Measurements from ENCODE around the gene TMC7. TPM values are rescaled to one million over a fixed set of nuclear protein-coding genes. Genes with fewer than 3 reads are reported as not detected.

Gene TMC7
- total and polyA plus RNA-seq, 12 donors, result 0.10 to 1.4 (median 0.35) TPM; not detected in 1

- H3K4me1 ChIP-seq (replicated peaks in 1 of 2), result no peaks in the 10 kb centered on the region
- H3K27ac ChIP-seq, result no peak overlapping the region
- no peaks in the 10 kb centered on the region for H3K9me3 ChIP-seq (replicated peaks in 1 of 3)
- DNase-seq, result no peak
- H3K27me3 ChIP-seq, result no peaks in the 10 kb centered on the region
- WGBS, 4 donors, result 88 to 94% (median 92%) methylated on average over 2 of the region's 2 CpGs
- H3K4me3 ChIP-seq, result no peak overlapping the region
- H3K36me3 ChIP-seq (replicated peaks in 1 of 2), result no peaks in the 10 kb centered on the region
- no peak for TF ChIP-seq POLR2A (IDR thresholded peaks at IDR 0.05)
- TF ChIP-seq CTCF (IDR thresholded peaks at IDR 0.05), result no peak
- intact Hi-C loops (cut with DNase I), result no loop called here
Observed at GRCh38 chr16:19106625-19107020, 122.9 kb downstream of the TMC7 start.

- TF ChIP-seq CTCF (IDR thresholded peaks at IDR 0.05) (no peak), POLR2A (IDR thresholded peaks at IDR 0.05) (no peak)
- H3K4me1 ChIP-seq (replicated peaks in 1 of 2), result no peaks in the 10 kb centered on the region
- H3K36me3 ChIP-seq (replicated peaks in 1 of 2), result no peaks in the 10 kb centered on the region
- DNase-seq, result no peak
- H3K27ac ChIP-seq, result no peak overlapping the region
- intact Hi-C loops (cut with DNase I), result no loop called here
- no peaks in the 10 kb centered on the region for H3K27me3 ChIP-seq
- no peak overlapping the region for H3K4me3 ChIP-seq
- H3K9me3 ChIP-seq (replicated peaks in 1 of 3), result no peaks in the 10 kb centered on the region
- WGBS, 4 donors, result 83 to 95% (median 89%) methylated on average over 9 of the region's 9 CpGs
Observed at GRCh38 chr16:19108409-19109287, 124.9 kb downstream of the TMC7 start.

GRCh38 chr16:19109288-19109664 lies 125.5 kb downstream of the TMC7 start:
- no peak for TF ChIP-seq POLR2A (IDR thresholded peaks at IDR 0.05)
- TF ChIP-seq CTCF (IDR thresholded peaks at IDR 0.05), result no peak
- no peak overlapping the region for H3K4me3 ChIP-seq
- no peaks in the 10 kb centered on the region for H3K36me3 ChIP-seq (replicated peaks in 1 of 2)
- H3K9me3 ChIP-seq (replicated peaks in 1 of 3), result no peaks in the 10 kb centered on the region
- intact Hi-C loops (cut with DNase I), result no loop called here
- DNase-seq, result no peak
- WGBS, 4 donors, result 88 to 93% (median 91%) methylated on average over 4 of the region's 4 CpGs
- no peak overlapping the region for H3K27ac ChIP-seq
- no peaks in the 10 kb centered on the region for H3K27me3 ChIP-seq
- H3K4me1 ChIP-seq (replicated peaks in 1 of 2), result no peaks in the 10 kb centered on the region

GRCh38 chr16:19110537-19111360 lies 127.0 kb downstream of the TMC7 start:
- Histone ChIP-seq H3K27me3 (no peaks in the 10 kb centered on the region), H3K4me1 (replicated peaks in 1 of 2) (peaks cover 10 to 13% of the 10 kb centered on the region in 2 donors), H3K27ac (no peak overlapping the region), H3K36me3 (replicated peaks in 1 of 2) (peaks cover 0 to 8% of the 10 kb centered on the region in 2 donors), H3K9me3 (replicated peaks in 1 of 3) (no peaks in the 10 kb centered on the region), H3K4me3 (no peak overlapping the region)
- WGBS, 4 donors, result 89 to 98% (median 94%) methylated on average over 4 of the region's 4 CpGs
- TF ChIP-seq CTCF (IDR thresholded peaks at IDR 0.05) (no peak), POLR2A (IDR thresholded peaks at IDR 0.05) (no peak)
- intact Hi-C loops (cut with DNase I), result no loop called here
- DNase-seq, result no peak
